Stimulated activated CD4-positive, alpha-beta T cell treated with anti-CD3 and anti-CD28 coated beads, Interleukin-1b, Interleukin-23, amount 100 ng/mL, for 1 hour (primary cell): Measurements from ENCODE around the gene AGO3.

Experiments used
- DNase-seq, 2 donors: peaks; one replicate each; pipeline ENCODE4 v3.0.0-alpha.2; 2020; ENCODE audit warnings: low read depth in 2 of 2

The AGO3 gene

DNA sequence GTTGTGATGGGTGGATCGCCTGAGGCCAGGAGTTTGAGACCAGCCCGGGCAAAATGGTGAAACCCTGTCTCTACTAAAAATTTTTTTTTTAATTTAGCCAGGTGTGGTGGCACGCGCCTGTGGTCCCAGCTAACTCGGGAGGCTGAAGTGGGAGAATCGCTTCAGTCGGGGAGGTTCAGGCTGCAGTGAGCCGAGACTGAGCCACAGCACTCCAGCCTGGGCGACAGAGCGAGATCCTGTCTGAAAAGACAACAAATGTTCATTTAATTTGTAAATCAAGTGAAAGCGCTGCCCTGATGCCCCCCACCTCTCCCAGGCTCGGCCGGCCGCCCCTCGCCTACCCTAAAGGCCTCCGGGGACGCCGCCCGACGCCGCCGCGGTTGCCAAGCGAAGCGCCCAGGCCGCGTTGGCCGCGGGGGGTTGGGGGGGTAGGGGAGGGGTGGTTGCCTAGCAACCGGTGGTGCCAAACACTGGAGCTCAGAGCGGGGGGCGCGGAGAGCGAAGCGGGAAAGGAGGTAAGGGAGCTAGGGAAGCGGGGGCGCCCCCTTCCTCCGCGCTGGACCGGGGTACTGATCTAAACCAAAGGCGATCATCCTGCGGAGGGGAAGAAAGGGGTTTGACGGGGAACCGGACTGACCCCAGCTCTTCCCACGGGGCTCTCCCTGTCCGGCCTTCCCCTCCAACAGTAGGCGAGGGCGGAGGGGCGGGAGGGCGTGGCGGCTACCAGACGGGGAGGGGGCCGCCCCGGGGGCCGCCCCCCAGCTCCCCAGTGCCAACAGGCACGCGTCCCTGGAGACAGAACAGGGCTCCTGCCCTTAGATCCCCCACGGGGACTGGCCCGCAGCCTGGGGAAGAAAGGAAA is 153.0 kb downstream of the AGO3 start, which contains the start of gene TEKT2:
TEKT2 (plus strand) TSS at position 460 of the 862 bp plus-strand sequence. CDS start 828 bp downstream, outside the sequence.
- no peak for DNase-seq

DNA sequence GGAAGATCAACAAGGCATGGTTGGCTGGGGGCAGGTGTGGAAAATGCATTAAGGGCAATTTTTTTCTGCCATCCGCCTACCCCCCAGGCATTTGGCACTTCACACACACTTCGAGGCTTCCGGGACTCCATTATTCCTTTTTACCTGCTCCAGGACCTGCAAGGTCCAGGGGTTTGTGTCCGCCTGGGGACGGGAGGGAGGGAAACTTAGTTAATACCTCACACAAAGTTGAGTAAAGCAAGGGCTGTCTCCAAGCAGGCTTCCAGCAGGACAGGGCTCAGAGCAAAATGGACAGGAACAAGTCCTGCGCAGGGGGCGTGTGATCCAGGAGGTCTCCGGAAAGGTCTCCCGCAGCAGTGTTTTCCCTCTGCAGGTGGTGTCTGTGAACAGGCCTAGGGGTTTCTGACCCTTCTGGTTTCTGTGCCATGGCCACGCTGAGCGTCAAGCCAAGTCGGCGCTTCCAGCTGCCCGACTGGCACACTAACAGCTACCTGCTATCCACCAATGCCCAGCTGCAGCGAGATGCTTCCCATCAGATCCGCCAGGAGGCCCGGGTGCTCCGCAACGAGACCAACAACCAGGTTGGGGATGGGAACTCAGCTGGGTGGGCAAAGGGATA is 153.7 kb downstream of the AGO3 start:
- DNase-seq = no peak

DNA sequence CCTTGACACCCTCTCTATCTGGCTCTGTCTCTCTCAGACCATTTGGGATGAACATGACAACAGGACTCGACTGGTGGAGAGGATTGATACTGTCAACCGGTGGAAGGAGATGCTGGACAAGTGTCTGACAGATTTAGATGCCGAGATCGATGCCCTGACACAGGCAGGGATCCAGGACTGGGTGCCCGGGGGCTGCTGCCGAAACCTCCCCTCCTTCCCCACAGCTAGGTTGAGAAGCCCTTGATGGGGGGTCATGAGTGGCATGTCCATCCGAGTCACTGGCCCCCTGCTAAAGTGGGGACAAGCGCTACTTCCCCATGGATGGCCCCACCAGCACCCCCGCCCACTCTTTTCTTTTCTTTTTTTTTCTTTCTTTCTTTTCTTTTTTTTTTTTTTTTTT is 154.2 kb downstream of the AGO3 start:
- DNase-seq = no peak

DNA sequence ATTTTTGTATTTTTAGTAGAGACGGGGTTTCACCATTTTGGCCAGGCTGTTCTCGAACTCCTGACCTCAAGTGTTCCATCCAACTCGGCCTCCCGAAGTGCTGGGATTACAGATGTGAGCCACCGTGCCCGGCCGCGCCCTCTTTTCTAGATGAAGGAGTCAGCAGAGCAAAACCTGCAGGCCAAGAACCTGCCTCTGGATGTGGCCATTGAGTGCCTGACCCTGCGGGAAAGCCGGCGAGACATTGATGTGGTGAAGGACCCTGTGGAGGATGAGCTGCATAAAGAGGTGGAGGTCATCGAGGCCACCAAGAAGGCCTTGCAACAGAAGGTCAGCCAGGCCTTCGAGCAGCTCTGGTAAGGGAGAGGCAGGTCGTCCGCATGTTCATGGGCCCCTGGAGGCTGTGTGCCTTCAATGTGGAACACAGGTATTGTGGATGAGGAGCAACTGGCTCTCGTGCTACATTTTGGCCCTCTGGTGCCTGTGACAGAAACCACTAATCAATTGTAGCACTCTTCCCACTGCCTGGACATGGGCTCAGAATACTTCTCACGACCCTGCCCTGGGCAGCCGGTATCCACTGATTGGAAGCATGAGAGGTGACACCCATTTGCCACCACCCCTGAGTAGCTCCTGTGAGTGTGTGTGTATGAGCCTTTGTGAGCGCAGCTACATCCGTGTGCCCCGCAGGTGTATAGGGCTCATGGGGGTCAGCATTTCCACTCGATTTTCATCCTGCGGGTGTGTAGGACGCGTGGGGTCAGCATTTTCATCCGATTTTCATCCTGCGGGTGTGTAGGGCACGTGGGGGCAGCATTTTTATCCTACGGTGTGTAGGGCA is 155.0 kb downstream of the AGO3 start:
- no peak for DNase-seq

DNA sequence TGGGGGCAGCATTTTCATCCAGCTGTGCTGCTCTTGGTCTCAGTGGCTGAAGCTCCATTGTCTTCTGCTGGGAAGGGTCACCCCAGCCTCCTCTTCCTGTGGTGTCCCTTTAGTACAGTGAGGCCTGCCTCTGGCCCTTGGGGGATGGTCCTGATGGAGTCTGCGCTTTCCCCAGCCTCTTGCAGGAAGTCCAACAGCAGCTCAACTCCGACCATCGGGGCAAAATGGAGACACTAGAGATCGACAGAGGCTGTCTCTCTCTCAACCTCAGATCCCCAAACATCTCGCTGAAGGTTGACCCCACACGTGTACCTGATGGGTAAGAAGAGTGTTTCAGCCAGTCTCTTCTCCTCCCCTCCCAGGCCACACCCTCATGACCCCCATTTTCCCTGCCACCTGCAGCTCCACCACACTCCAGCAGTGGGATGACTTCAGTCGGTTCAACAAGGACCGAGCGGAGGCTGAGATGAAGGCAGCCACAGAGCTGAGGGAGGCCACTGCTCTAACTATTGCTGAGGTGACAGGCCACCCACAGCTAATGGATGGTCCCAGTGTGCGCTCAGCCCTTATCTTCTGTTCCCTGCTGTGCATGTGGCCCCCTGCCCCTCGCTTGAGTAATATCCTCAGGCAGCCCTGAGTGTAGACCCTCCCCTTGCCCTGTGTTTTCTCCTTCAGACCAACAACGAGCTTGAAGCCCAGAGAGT is 155.8 kb downstream of the AGO3 start:
- no peak for DNase-seq

DNA sequence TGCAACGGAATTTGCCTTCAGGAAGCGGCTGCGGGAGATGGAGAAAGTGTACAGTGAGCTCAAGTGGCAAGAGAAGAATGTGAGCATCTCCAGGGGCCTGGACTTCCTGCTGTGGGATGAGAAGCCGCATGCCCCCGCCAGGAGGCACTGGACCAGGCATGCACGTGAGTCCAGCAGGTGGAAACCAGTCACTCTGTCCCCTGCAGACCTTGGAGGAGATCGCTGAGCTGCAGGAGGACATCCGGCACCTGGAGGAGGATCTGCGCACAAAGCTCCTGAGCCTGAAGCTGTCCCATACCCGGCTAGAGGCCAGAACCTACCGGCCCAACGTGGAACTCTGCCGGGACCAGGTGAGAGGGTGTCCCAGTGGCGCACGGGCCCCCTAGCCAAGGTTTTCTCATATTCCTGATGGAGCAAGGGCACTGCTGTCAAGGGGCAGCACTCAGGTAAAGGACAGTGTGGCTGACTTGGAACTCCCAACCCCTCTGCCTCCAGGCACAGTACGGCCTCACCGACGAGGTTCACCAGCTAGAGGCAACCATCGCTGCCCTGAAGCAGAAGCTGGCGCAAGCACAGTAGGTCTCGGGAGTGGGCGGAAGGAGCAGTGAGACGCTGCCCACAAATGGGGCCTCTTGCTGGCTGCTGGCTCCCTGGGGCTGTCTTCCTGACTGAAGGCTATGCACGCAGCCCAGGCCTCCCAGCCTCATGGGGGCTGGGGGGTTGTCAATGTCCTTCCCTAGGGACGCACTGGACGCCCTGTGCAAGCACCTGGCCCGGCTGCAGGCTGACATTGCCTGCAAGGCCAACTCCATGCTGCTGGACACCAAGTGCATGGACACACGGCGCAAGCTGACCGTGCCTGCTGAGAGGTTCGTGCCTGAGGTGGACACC is 156.6 kb downstream of the AGO3 start:
- DNase-seq = no peak

DNA sequence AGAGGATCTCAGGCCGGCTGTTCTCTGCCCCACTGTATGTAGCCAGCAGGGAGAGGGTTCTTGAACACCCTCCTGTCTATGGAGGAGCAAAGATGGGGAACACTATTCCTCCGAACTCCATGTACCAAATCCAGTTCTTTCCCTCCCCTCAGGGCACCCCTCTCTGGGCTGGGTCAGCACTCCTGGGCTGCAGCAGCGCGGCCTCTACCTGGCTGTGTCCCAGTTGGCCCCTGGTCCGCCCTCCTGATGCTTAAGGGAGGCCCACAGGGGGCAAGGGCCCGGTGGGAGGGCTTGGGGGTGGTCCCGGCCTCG is 157.3 kb downstream of the AGO3 start:
- DNase-seq = no peak

DNA sequence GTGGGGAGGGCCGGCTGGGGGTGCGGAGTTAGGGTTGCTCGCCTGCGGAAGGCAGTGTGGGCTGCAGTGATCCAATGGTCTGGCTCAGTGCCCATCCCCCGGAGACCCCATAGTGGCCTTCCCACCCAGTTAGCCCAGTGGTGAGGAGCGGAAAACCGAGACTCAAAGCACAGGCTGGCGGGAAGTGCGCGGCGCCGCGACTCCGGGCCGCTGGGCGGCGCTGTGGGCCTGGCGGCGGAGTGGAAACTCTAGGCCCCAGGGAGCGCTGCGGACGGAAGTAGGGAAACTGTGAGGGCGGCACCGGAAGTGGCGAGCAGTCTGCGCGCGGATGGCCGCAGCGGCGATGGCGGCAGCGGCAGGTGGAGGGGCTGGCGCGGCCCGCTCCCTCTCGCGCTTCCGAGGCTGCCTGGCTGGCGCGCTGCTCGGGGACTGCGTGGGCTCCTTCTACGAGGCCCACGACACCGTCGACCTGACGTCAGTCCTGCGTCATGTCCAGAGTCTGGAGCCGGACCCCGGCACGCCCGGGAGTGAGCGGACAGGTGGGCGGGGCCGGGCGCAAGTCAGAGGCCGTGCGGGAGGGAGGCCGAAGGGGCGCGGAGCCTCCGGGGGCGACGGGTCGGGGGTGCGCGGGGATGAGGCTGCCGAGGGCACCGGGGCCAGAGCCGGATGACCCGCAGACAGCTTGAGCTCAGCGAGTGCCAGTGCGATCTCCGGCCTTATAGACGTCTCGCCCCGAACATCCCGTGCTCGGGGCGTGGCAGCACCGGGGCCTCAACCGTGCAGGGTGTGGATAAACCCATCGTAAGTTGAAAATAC is 157.9 kb downstream of the AGO3 start, which contains the start of gene ADPRS:
ADPRS (plus strand) TSS at position 316 of the 816 bp plus-strand sequence; CDS start at position 329, 13 bp downstream.
- DNase-seq = peak; percentile 81 to 82

DNA sequence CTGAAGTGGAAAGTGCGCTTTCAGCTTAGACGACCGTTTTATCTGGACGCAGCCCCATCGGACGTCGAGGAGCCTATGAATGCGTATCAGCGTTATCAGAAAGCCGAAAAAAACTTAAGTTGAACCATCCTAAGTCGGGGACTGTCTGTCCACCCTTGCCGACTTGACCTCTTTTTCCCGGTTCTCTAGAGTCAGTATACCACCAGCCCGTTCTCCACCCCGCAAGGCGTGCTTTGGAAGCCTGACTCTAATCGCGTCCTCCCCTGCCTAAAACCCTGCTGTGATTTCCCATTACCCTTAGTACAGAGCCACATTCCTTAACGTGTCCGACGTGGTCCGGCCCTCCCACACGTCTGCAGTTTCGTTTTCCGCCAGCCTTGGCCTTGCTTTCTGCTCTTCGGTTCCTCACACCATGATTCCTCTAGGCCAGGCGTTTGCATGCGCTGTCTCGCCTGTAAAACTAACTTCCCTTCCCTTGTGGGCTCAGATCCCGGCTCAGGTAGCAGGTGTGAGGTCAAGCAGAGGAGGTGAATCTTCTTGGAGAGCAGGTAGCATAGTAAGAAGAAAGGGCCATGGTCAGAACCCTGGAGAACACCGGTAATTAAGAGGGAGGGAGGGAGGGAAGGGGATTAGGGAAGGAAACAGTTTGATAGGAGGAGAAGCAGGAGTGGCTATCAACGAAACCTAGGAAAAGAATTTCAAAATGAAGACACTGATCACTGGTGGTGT is 158.7 kb downstream of the AGO3 start:
- no peak for DNase-seq

DNA sequence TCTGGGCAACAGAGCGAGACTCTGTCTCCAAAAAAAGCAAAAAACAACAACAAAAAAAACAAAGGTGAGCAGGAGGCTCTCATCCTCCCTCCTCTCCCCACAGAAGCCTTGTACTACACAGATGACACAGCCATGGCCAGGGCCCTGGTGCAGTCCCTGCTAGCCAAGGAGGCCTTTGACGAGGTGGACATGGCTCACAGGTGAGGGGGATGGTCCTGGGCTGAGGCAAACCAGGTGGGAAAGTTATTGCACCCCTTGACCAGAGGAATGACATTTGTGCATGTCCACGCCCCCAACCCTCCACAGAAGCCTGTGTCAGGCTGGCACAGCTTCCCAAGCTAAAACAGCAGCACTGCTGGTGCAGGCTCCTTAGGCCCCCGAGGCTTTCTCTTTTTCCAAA is 160.2 kb downstream of the AGO3 start:
- DNase-seq = no peak

DNA sequence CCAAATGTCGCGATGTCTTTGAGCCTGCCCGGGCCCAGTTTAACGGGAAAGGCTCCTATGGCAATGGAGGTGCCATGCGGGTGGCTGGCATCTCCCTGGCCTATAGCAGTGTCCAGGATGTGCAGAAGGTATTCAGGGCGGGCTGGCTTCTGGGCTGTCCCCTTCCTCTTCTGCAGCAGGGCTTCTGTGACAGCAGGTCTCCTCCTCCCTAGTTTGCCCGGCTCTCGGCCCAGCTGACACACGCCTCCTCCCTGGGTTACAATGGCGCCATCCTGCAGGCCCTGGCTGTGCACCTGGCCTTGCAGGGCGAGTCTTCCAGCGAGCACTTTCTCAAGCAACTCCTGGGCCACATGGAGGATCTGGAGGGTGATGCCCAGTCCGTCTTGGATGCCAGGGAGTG is 160.8 kb downstream of the AGO3 start:
- DNase-seq = no peak

DNA sequence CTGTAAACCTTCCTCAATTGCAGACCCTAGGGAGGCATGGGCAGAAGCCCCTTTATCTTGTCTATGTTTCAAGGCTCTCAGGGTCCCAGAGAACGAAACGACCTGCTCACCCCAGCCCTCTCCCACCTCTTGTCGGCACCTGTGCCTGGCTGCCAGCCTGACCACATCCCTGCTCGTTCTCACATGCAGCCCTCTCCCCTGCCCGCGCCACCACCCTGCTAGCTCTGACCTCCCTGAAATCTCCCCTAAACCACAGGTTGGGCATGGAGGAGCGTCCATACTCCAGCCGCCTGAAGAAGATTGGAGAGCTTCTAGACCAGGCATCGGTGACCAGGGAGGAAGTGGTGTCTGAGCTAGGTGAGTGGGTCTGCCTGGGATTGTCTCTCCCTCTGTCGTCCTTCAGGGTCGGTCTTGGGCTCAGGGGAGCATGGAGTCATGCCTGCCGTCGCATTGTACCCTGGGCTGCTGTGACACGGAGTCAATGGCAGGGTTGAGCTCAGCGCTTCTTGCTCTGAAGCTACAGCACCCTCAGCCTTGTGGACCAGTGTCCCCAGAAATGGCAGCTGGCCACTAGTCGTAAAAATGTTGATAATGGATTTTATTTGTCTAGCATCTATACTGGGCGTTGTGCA is 161.4 kb downstream of the AGO3 start:
- DNase-seq = no peak

DNA sequence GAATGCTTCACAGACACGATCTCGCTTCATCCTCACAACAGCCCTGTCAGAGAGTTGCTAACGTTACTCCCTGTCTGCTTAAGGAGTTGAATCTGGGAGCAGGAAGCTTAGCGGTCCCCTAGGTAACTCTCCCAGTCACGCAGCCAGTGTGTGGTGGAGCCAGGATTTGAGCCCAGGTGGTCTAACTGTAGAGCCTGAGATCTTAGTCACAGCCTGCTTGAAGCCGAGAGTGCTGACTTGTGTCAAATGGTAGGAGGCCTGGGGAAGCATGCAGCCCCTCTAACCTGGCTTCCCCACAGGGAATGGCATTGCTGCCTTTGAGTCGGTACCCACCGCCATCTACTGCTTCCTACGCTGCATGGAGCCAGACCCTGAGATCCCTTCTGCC is 161.9 kb downstream of the AGO3 start:
- no peak for DNase-seq

DNA sequence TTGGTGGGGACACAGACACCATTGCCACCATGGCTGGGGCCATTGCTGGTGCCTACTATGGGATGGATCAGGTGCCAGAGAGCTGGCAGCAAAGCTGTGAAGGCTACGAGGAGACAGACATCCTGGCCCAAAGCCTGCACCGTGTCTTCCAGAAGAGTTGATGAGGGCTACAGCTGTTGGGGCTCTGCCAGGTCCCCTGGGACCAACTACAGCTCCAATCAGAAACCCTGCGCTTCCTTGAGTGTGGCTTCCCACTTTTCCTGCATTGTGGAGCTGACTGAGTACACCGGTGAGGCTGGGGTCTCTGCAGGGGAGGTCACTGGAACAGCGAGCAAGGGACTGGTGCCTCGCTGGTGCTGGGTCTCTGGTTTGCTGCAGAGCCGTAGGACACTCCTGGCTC is 162.3 kb downstream of the AGO3 start:
- no peak for DNase-seq

DNA sequence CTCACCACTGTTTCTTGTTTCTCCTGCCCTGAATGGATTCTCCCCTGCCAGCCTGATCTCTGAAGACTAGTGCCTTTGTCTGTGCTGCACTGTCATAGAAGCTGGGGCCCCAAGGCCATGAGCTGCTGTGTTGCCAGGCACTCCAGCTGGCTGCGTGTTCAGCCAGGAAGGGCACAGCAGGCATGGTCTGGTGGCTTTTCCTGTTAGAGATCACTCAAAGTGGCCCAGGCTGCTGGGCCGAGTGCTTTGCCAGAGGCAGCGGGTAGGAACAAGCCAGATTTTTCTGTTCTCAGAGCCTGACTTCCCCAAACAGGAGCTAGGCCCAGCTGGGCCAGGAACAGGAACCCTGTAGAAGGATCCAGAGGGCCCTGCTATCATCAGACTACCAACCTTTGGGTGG is 163.0 kb downstream of the AGO3 start:
- DNase-seq = no peak

DNA sequence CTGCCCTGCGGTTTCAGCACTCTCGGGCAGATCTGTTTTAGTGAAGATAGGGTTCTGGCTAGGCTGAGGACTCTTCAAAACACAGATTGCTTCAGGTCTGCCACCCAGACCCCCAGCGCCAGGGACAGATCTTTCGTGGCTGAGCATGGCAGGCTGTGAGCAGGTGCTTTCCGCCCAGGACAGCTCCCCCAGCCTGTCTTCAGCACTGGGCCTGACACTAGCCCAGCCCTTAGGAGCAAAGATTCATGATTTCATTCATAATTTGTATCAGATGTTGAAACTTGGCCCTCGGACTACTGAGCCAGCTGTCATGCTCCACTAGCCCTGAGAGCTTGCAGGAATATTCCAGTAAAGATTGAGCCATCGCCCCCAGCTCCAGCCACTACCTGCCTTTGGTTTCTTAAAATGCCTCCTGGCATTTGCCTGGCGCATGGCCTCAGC is 163.7 kb downstream of the AGO3 start:
- DNase-seq = no peak

DNA sequence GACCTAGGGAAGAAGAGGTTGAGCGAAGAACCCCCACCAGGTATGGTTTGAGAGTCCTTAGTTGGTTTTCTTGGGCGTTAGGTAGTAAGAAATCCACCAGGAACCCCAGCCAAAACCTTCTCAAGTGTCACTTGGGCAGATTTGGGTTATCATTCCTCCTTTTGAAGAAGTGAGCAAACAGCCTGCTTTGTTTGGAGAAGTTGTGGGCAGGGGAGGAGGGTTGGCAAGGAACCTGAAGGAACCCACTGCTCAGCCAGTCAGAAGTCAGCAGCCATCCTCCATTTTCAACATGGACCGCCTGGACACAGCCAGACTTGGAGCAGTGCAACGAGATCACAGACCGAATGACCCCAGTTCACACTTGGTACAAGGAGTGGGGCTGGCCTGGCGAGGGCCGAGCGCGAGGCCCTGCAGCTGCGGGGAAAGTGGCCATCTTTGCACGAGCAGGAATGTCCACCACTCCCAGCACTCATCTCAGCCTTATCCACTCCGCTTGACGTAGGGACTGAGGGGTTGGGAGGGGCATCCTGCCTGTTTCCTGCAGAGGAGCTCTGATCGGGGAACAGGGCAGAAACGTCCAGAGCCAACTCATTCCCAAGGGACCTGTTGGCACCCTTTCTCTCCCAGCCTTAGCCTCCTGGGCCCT is 165.0 kb downstream of the AGO3 start:
- no peak for DNase-seq
